IgD-negative memory B cell (primary cell): ENCODE measurements around the gene TEX26. TPM values are rescaled to one million over a fixed set of nuclear protein-coding genes. Genes with fewer than 3 reads are reported as not detected.

ENCODE experiments used
- polyA plus RNA-seq: library from polyadenylated mRNA; unstranded; fragments of 300-500 nt; fragmentation: Illumina TruSeq; gene quantifications from one replicate; pipeline ENCODE4 v1.2.3, GENCODE V29; 2021

The TEX26 gene
- polyA plus RNA-seq, 1 donor from 2014 or later = not detected

Other genes starting within 250 kb of the TEX26 start
- gene ALOX5AP, start 197.1 kb upstream of the TEX26 start, polyA plus RNA-seq = 208 TPM
- gene MEDAG, start 26.4 kb upstream of the TEX26 start, polyA plus RNA-seq = not detected
- 52.8 TPM for gene HSPH1, start 229.2 kb downstream of the TEX26 start, polyA plus RNA-seq